AG04450 (cell line): Measurements from ENCODE around the gene CDC42BPB. TPM values are rescaled to one million over a fixed set of nuclear protein-coding genes. Genes with fewer than 3 reads are reported as not detected.

Source experiments
- CTCF ChIA-PET: fragments of 300-600, 350-600 bp; formaldehyde crosslinking; extraction: SDS; loops from one replicate; lab custom pipeline; 2022; ENCODE audit warnings: antibody characterized with exemption, inconsistent platforms; lab: Charles Lee
- POLR2A ChIA-PET: fragments of 350-600 bp; formaldehyde crosslinking; extraction: SDS; loops from one replicate; lab custom pipeline; 2021; ENCODE audit warnings: antibody characterized with exemption, inconsistent platforms; lab: Yijun Ruan, JAX
- DNase-seq: peaks from one replicate; pipeline ENCODE4 v3.0.0-alpha.2; 2011; ENCODE audit warnings: low read depth, low spot score
- H3K27ac ChIP-seq: one replicate; pipeline ENCODE4 v1.5.1; 2012; ENCODE audit warnings: low read depth, low read length, control low read depth
- H3K27me3 ChIP-seq: one replicate; pipeline ENCODE4 v1.6.0; 2012; ENCODE audit warnings: low read length; ENCODE audit not compliant: control insufficient read depth, insufficient read depth
- H3K4me3 ChIP-seq: 2 replicates; pipeline ENCODE4 v1.5.1; 2011; ENCODE audit warnings: mild to moderate bottlenecking, low read depth, low read length, control low read depth
- H3K9me3 ChIP-seq: 2 replicates; pipeline ENCODE4 v1.5.1; 2012; ENCODE audit warnings: low read length; ENCODE audit not compliant: control insufficient read depth, insufficient read depth
- CTCF ChIP-seq: IDR thresholded peaks from 2 replicates; pipeline ENCODE4 v1.5.1; 2011; ENCODE audit warnings: low read depth, low read length, control low read depth, inconsistent platforms
- polyA plus RNA-seq: library from polyadenylated mRNA; depleted of rRNA; stranded (reverse); fragments of >200 nt; gene quantifications from 2 replicates; pipeline ENCODE4 v1.2.3, GENCODE V29; 2011

CDC42BPB gene
- polyA plus RNA-seq, 1 experiment, result 57.0 TPM

GRCh38 chr14:102911541-102911951 is 145.8 kb downstream of the CDC42BPB start:
- Histone ChIP-seq H3K4me3 (no peak overlapping the region), H3K27me3 (no peaks in the 10 kb centered on the region), H3K27ac (no peak overlapping the region), H3K9me3 (peaks cover 3% of the 10 kb centered on the region; the same call in 1 of the 2 replicates)
- DNase-seq, result no peak
- no peak for TF ChIP-seq CTCF
- CTCF ChIA-PET, result no interaction called here
- POLR2A ChIA-PET, result no interaction called here

- peaks cover 3% of the 10 kb centered on the region; the same call in 1 of the 2 replicates for H3K9me3 ChIP-seq
- no peak overlapping the region for H3K27ac ChIP-seq
- H3K27me3 ChIP-seq, result no peaks in the 10 kb centered on the region
- no peak overlapping the region for H3K4me3 ChIP-seq
- TF ChIP-seq CTCF, result no peak
- ChIA-PET CTCF (no interaction called here), POLR2A (no interaction called here)
- DNase-seq, result no peak
Measured at GRCh38 chr14:102910442-102910841, 146.9 kb downstream of the CDC42BPB start.

- Histone ChIP-seq H3K9me3 (peaks cover 3% of the 10 kb centered on the region; the same call in 1 of the 2 replicates), H3K4me3 (no peak overlapping the region), H3K27me3 (no peaks in the 10 kb centered on the region), H3K27ac (no peak overlapping the region)
- no peak for DNase-seq
- CTCF ChIA-PET, result no interaction called here
- TF ChIP-seq CTCF, result no peak
- POLR2A ChIA-PET, result no interaction called here
Measured at GRCh38 chr14:102909911-102910310, 147.4 kb downstream of the CDC42BPB start.

- no peak for DNase-seq
- ChIA-PET POLR2A (no interaction called here), CTCF (no interaction called here)
- TF ChIP-seq CTCF, result no peak
- Histone ChIP-seq H3K9me3 (peaks cover 3% of the 10 kb centered on the region; the same call in 1 of the 2 replicates), H3K27ac (no peak overlapping the region), H3K27me3 (no peaks in the 10 kb centered on the region), H3K4me3 (no peak overlapping the region)
Measured at GRCh38 chr14:102909462-102909861, 147.9 kb downstream of the CDC42BPB start.

- DNase-seq, result no peak
- ChIA-PET CTCF (no interaction called here), POLR2A (no interaction called here)
- no peak overlapping the region for H3K4me3 ChIP-seq
- TF ChIP-seq CTCF, result no peak
- no peak overlapping the region for H3K27ac ChIP-seq
- H3K27me3 ChIP-seq, result no peaks in the 10 kb centered on the region
- H3K9me3 ChIP-seq, result peaks cover 3% of the 10 kb centered on the region; the same call in 1 of the 2 replicates
Measured at GRCh38 chr14:102908766-102909455, 148.4 kb downstream of the CDC42BPB start.
